ENCODE results near the gene JAK1. TPM values are rescaled to one million over a fixed set of nuclear protein-coding genes. Genes with fewer than 3 reads are reported as not detected.

The JAK1 gene
- total RNA-seq (2021) (318 and 339 TPM in 2 replicates), Bru-seq, nascent RNA (percentile 98 among the genes with signal in this experiment), BruChase-seq, experiment 1, labeled RNA remaining after a 2-hour chase (percentile 95 among the genes with signal in this experiment), BruChase-seq, experiment 2, labeled RNA remaining after a 6-hour chase (percentile 97 among the genes with signal in this experiment)
- long read RNA-seq, full-length matches to known transcripts, result 696 of 1,026 reads
- long read RNA-seq, partial matches to known transcripts, result 176 of 1,026 reads
- long read RNA-seq, other reads (novel, unspliced or antisense), result 154 of 1,026 reads

- no TSS peak for BruUV-seq (replicated peaks)
- Histone ChIP-seq H3K36me3 (ENCODE audit: insufficient read depth, low read length, poor library complexity, severe bottlenecking) (no peaks in the 10 kb centered on the region), H3K27ac (ENCODE audit: low read depth, low read length, poor library complexity, severe bottlenecking) (peak within 1 kb of the TSS; percentile 90), H3K27me3 (replicated peaks; ENCODE audit: insufficient read depth, low read depth, low read length, poor library complexity) (no peaks in the 10 kb centered on the region), H3K9me3 (ENCODE audit: low read depth, low read length, poor library complexity, severe bottlenecking) (no peaks in the 10 kb centered on the region), H3K4me1 (ENCODE audit: insufficient read depth, low read length, poor library complexity, severe bottlenecking) (peaks cover 47% of the 10 kb centered on the region), H3K4me3 (ENCODE audit: low read depth, low read length, poor library complexity, severe bottlenecking) (peak within 1 kb of the TSS; percentile 83)
- no peak for TF ChIP-seq CTCF (conservative IDR thresholded peaks at IDR 0.05; ENCODE audit: low read depth, low read length)
- no peak for TF ChIP-seq EZH2 (IDR thresholded peaks at IDR 0.05; ENCODE audit: borderline replicate concordance, low read depth, low read length, poor library complexity, severe bottlenecking)
- ChIA-PET POLR2A (ENCODE audit: low non-redundant PET) (interaction anchor here (0.5 kb wide), 1 partner anchor 50 kb away, joined by 3 read pairs; no protein-coding TSS in a partner anchor), CTCF (interaction anchor here (0.6 kb wide), 3 partner anchors 10 to 416 kb away, joined by 3 to 7 read pairs (median 3); no protein-coding TSS in a partner anchor)
- intact Hi-C loops (cut with micrococcal nuclease; ENCODE audit: unreplicated experiment), result loop anchor here (5.0 kb wide), 1 partner anchor 36 kb away; no protein-coding TSS in a partner anchor
- DNase-seq (ENCODE audit: low spot score), result peak; percentile 90
These were observed at the start of gene JAK1 for GRCh38 chr1:64966158-64966971. JAK1 (minus strand) TSS chr1:64966549; CDS start chr1:64886264, 80,285 bp downstream.

- no peaks in the 10 kb centered on the region for H3K27me3 ChIP-seq (replicated peaks; ENCODE audit: insufficient read depth, low read depth, low read length, poor library complexity)
- peaks cover 26% of the 10 kb centered on the region for H3K9me3 ChIP-seq (ENCODE audit: low read depth, low read length, poor library complexity, severe bottlenecking)
- CTCF ChIA-PET, result no interaction called here
- no peak for DNase-seq (ENCODE audit: low spot score)
- TF ChIP-seq EZH2 (IDR thresholded peaks at IDR 0.05; ENCODE audit: borderline replicate concordance, low read depth, low read length, poor library complexity, severe bottlenecking) (no peak), CTCF (conservative IDR thresholded peaks at IDR 0.05; ENCODE audit: low read depth, low read length) (no peak)
- no peak overlapping the region for H3K4me3 ChIP-seq (ENCODE audit: low read depth, low read length, poor library complexity, severe bottlenecking)
- no TSS peak for BruUV-seq (replicated peaks)
- H3K36me3 ChIP-seq (ENCODE audit: insufficient read depth, low read length, poor library complexity, severe bottlenecking), result peaks cover 9% of the 10 kb centered on the region
- intact Hi-C loops (cut with micrococcal nuclease; ENCODE audit: unreplicated experiment), result no loop called here
- POLR2A ChIA-PET (ENCODE audit: low non-redundant PET), result no interaction called here
- H3K4me1 ChIP-seq (ENCODE audit: insufficient read depth, low read length, poor library complexity, severe bottlenecking), result peaks cover 7% of the 10 kb centered on the region
- no peak overlapping the region for H3K27ac ChIP-seq (ENCODE audit: low read depth, low read length, poor library complexity, severe bottlenecking)
These were observed 48.0 kb upstream of the JAK1 start for GRCh38 chr1:65014321-65014720.

- ChIA-PET CTCF (no interaction called here), POLR2A (ENCODE audit: low non-redundant PET) (no interaction called here)
- no TSS peak for BruUV-seq (replicated peaks)
- Histone ChIP-seq H3K4me1 (ENCODE audit: insufficient read depth, low read length, poor library complexity, severe bottlenecking) (peaks cover 24% of the 10 kb centered on the region), H3K27ac (ENCODE audit: low read depth, low read length, poor library complexity, severe bottlenecking) (peak overlapping the region; percentile 28), H3K4me3 (ENCODE audit: low read depth, low read length, poor library complexity, severe bottlenecking) (no peak overlapping the region), H3K27me3 (replicated peaks; ENCODE audit: insufficient read depth, low read depth, low read length, poor library complexity) (no peaks in the 10 kb centered on the region), H3K9me3 (ENCODE audit: low read depth, low read length, poor library complexity, severe bottlenecking) (peaks cover 26% of the 10 kb centered on the region), H3K36me3 (ENCODE audit: insufficient read depth, low read length, poor library complexity, severe bottlenecking) (peaks cover 9% of the 10 kb centered on the region)
- no peak for DNase-seq (ENCODE audit: low spot score)
- TF ChIP-seq EZH2 (IDR thresholded peaks at IDR 0.05; ENCODE audit: borderline replicate concordance, low read depth, low read length, poor library complexity, severe bottlenecking), result no peak
- TF ChIP-seq CTCF (conservative IDR thresholded peaks at IDR 0.05; ENCODE audit: low read depth, low read length), result no peak
- intact Hi-C loops (cut with micrococcal nuclease; ENCODE audit: unreplicated experiment), result no loop called here
These were observed 45.6 kb upstream of the JAK1 start for GRCh38 chr1:65011983-65012382.
